SK-N-SH (cell line): Measurements from ENCODE around the gene GALNT11. TPM values are rescaled to one million over a fixed set of nuclear protein-coding genes. Genes with fewer than 3 reads are reported as not detected.

Source experiments
- CTCF ChIA-PET: fragments of 300-600, 350-600 bp; formaldehyde crosslinking; extraction: SDS; loops from one replicate; lab custom pipeline; 2021; lab: Yijun Ruan, JAX
- POLR2A ChIA-PET: fragments of 350-600 bp; sonication (Branson Sonifier 250); formaldehyde crosslinking; extraction: SDS; loops from one replicate; lab custom pipeline; 2020; ENCODE audit warnings: antibody characterized with exemption, inconsistent platforms; lab: Yijun Ruan, JAX
- DNase-seq: peaks from one replicate; pipeline ENCODE4 v3.0.0; 2012
- H2AFZ ChIP-seq: fragments of 200-600 bp; sonication (generic); 2 replicates; pipeline ENCODE4 v1.8.1; 2016; ENCODE audit warnings: antibody characterized with exemption, mild to moderate bottlenecking, low read depth
- H3F3A ChIP-seq: fragments of 200-600 bp; sonication (generic); replicated peaks from 2 replicates; pipeline ENCODE3; 2016; ENCODE audit warnings: antibody characterized with exemption, mild to moderate bottlenecking; ENCODE audit not compliant: insufficient read depth
- H3K27ac ChIP-seq, 2 experiments: fragments of 200-500 bp in 1 of 2; fragments of 200-600 bp in 1 of 2; sonication (Bioruptor generic) in 1 of 2; sonication (generic), shearing (Covaris generic) in 1 of 2; 2 replicates each; pipeline versions ENCODE4 v1.5.1 to v1.6.1; 2014 to 2016; ENCODE audit warnings: low read depth in 2 of 2, inconsistent platforms in 1 of 2, low read length in 1 of 2, mild to moderate bottlenecking in 1 of 2, mixed read lengths in 1 of 2
- H3K27me3 ChIP-seq: fragments of 200-600 bp; sonication (generic), shearing (Covaris generic); 2 replicates; pipeline ENCODE4 v1.6.1; 2016; ENCODE audit warnings: mixed run types; ENCODE audit not compliant: insufficient read depth
- H3K36me3 ChIP-seq, 2 experiments: fragments of 200-500 bp in 1 of 2; fragments of 200-600 bp in 1 of 2; sonication (Bioruptor generic) in 1 of 2; sonication (generic) in 1 of 2; replicated peaks in 1 of 2; 2 replicates each; pipeline versions ENCODE3 to v1.5.1; 2014 to 2016; ENCODE audit warnings: low read length in 1 of 2, mild to moderate bottlenecking in 1 of 2; ENCODE audit not compliant: insufficient read depth in 2 of 2, control insufficient read depth in 1 of 2
- H3K4me1 ChIP-seq, 2 experiments: fragments of 200-500 bp in 1 of 2; fragments of 200-600 bp in 1 of 2; sonication (Bioruptor generic) in 1 of 2; sonication (generic), shearing (Covaris generic) in 1 of 2; 2 replicates each; pipeline versions ENCODE4 v1.5.1 to v1.6.1; 2014 to 2016; ENCODE audit warnings: low read depth in 1 of 2, low read length in 1 of 2, mixed run types in 1 of 2; ENCODE audit not compliant: insufficient read depth in 2 of 2, control insufficient read depth in 1 of 2
- H3K4me2 ChIP-seq: fragments of 200-600 bp; sonication (generic), shearing (Covaris generic); 2 replicates; pipeline ENCODE4 v1.6.1; 2017; ENCODE audit warnings: mixed run types
- H3K4me3 ChIP-seq, 2 experiments: fragments of 200-500 bp in 1 of 2; fragments of 200-600 bp in 1 of 2; sonication (Bioruptor generic) in 1 of 2; sonication (generic), shearing (Covaris generic) in 1 of 2; 2 replicates each; pipeline versions ENCODE4 v1.5.1 to v1.8.1; 2014 to 2016; ENCODE audit warnings: low read depth in 2 of 2, inconsistent platforms in 1 of 2, low read length in 1 of 2, mild to moderate bottlenecking in 1 of 2, mixed read lengths in 1 of 2, moderate library complexity in 1 of 2
- H3K79me2 ChIP-seq: fragments of 200-600 bp; sonication (generic); 2 replicates; pipeline ENCODE4 v1.8.1; 2017; ENCODE audit warnings: mild to moderate bottlenecking; ENCODE audit not compliant: insufficient read depth
- H3K9ac ChIP-seq: fragments of 200-600 bp; sonication (generic); 2 replicates; pipeline ENCODE4 v1.6.1; 2017; ENCODE audit warnings: mixed run types
- H3K9me2 ChIP-seq: fragments of 200-600 bp; sonication (generic); 2 replicates; pipeline ENCODE4 v1.6.1; 2017; ENCODE audit warnings: mixed run types
- H3K9me3 ChIP-seq: fragments of 200-600 bp; sonication (generic); 2 replicates; pipeline ENCODE4 v1.6.1; 2017; ENCODE audit warnings: mixed run types, mild to moderate bottlenecking, moderate library complexity
- H4K20me1 ChIP-seq: fragments of 200-600 bp; sonication (generic); 2 replicates; pipeline ENCODE4 v1.6.1; 2017; ENCODE audit warnings: mild to moderate bottlenecking, mixed run types; ENCODE audit not compliant: insufficient read depth
- CHD2 ChIP-seq: fragments of 150-350 bp; IDR thresholded peaks from 2 replicates; pipeline ENCODE4 v1.6.1; 2018; ENCODE audit warnings: low read length; ENCODE audit not compliant: partially characterized antibody
- ELF1 ChIP-seq: IDR thresholded peaks from 2 replicates; pipeline ENCODE4 v1.4.0; 2012
- EP300 ChIP-seq, 2 experiments: IDR thresholded peaks; 2 replicates each; pipeline versions ENCODE4 v1.4.0 to v1.6.1; 2012; ENCODE audit warnings: borderline replicate concordance in 1 of 2, low read depth in 1 of 2, low read length in 1 of 2
- EZH2phosphoT487 ChIP-seq: fragments of 200-600 bp; sonication (generic); IDR thresholded peaks from 2 replicates; pipeline ENCODE4 v1.6.1; 2017; ENCODE audit warnings: low read depth, mixed run types, mild to moderate bottlenecking, antibody characterized with exemption, moderate library complexity, borderline replicate concordance
- FOSL2 ChIP-seq: IDR thresholded peaks from 2 replicates; pipeline ENCODE4 v1.4.0; 2012; ENCODE audit warnings: low read depth, mild to moderate bottlenecking, moderate library complexity, borderline replicate concordance
- FOXM1 ChIP-seq: IDR thresholded peaks from 2 replicates; pipeline ENCODE4 v1.4.0; 2012; ENCODE audit warnings: low read depth, mild to moderate bottlenecking
- POLR2AphosphoS5 ChIP-seq: IDR thresholded peaks from 2 replicates; pipeline ENCODE4 v1.6.1; 2012; ENCODE audit warnings: low read depth, low read length
- RAD21 ChIP-seq: IDR thresholded peaks from 2 replicates; pipeline ENCODE4 v1.6.1; 2012; ENCODE audit warnings: mild to moderate bottlenecking, low read length
- RCOR1 ChIP-seq: fragments of 150-350 bp; IDR thresholded peaks from 2 replicates; pipeline ENCODE4 v1.6.1; 2017; ENCODE audit warnings: antibody characterized with exemption, low read length
- TAF1 ChIP-seq: IDR thresholded peaks from 2 replicates; pipeline ENCODE4 v1.6.1; 2012; ENCODE audit warnings: low read depth, mild to moderate bottlenecking, low read length, moderate library complexity, borderline replicate concordance
- TEAD4 ChIP-seq: IDR thresholded peaks from 2 replicates; pipeline ENCODE4 v1.4.0; 2012; ENCODE audit warnings: mild to moderate bottlenecking, borderline replicate concordance; ENCODE audit not compliant: insufficient read depth
- WGBS: methylation state at CpG from one replicate; pipeline ENCODE4 v1.1.6; 2017; ENCODE audit warnings: low lambda C conversion rate; 5-methylcytosine and 5-hydroxymethylcytosine counted together
- polyA plus RNA-seq, 3 experiments: library from polyadenylated mRNA; depleted of rRNA; stranded (reverse); fragments of >200 nt; gene quantifications; 2 replicates each; pipeline ENCODE4 v1.2.3, GENCODE V29; 2012
- TF ChIP-seq, protein P1 (sequence below): fragments of 150-350 bp; IDR thresholded peaks from 2 replicates; pipeline ENCODE4 v1.6.1; 2016; ENCODE audit warnings: mild to moderate bottlenecking, low read depth, low read length
- TF ChIP-seq, protein P2 (sequence below): IDR thresholded peaks from 2 replicates; pipeline ENCODE4 v1.6.1; 2012; ENCODE audit warnings: mild to moderate bottlenecking, low read depth, low read length, moderate library complexity
- TF ChIP-seq, protein P3 (sequence below): IDR thresholded peaks from 2 replicates; pipeline ENCODE4 v1.4.0; 2012; ENCODE audit warnings: low read depth
- TF ChIP-seq, protein P4 (sequence below): IDR thresholded peaks from 2 replicates; pipeline ENCODE4; 2012

Gene GALNT11
- polyA plus RNA-seq, 1 of the 3 experiments (the other 2 are of a cell fraction) = 70.0 TPM

DNA sequence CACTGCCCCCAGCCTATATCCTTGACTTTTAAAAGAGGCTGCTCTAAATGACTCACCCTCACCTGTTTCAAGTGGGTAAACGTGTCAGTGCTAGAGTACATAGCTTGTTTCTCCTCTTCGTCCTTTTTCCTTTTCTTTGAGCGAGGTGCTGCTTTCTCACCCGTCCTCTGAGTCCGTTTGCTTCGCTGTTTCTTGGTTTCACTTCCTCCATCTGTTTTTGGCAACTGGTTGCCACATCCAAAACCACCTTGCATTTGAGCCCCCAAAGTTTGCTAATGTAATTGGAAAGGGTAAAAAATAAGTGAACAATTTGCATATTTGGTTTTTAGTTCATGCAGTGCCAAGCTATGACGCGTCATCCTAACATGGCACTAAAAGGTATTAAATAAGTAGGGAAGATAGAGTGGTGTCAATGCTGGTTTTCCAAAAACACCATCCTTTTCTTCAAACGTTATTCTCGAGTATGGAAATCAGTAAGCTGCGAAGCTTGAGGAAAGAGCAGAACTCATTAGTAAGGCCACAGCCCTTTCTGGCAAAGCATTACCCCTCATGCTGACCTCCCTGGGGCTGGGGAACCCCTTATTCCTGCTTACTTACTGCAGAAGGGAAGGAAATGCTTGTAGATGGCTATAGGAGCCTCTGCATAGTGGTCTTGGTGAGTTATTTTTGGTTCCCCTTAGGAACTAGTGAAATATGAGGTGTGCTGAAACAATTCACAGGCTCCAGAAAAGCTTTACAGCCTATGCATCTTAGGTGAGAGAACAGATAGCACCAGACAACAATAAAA is 133.5 kb downstream of the GALNT11 start:
- ChIA-PET CTCF (interaction anchor here (0.6 to 6.7 kb wide), 4 partner anchors 14 to 1008 kb away, joined by 3 to 35 read pairs (median 8); no protein-coding TSS in a partner anchor), POLR2A (no interaction called here)
- 94% methylated on average over 11 of the region's 11 CpGs for WGBS

More for the DNA sequence above, 133.5 kb downstream of the GALNT11 start:
- Histone ChIP-seq H3K27me3 (no peaks in the 10 kb centered on the region), H3K9ac (no peak overlapping the region), H3F3A (peaks cover 11% of the 10 kb centered on the region)
- TF ChIP-seq CHD2 (no peak), ELF1 (no peak), TAF1 (no peak), FOXM1 (no peak), POLR2AphosphoS5 (no peak), FOSL2 (no peak), EP300 (IDR thresholded peaks at IDR 0.05; ENCODE audit: borderline replicate concordance in 1 of 2, low read depth in 1 of 2, low read length in 1 of 2) (no peak), RAD21 (no peak), TEAD4 (no peak), RCOR1 (no peak), EZH2phosphoT487 (no peak)
- TF ChIP-seq, protein P1, sequence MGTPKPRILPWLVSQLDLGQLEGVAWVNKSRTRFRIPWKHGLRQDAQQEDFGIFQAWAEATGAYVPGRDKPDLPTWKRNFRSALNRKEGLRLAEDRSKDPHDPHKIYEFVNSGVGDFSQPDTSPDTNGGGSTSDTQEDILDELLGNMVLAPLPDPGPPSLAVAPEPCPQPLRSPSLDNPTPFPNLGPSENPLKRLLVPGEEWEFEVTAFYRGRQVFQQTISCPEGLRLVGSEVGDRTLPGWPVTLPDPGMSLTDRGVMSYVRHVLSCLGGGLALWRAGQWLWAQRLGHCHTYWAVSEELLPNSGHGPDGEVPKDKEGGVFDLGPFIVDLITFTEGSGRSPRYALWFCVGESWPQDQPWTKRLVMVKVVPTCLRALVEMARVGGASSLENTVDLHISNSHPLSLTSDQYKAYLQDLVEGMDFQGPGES = no peak
- TF ChIP-seq, protein P2, sequence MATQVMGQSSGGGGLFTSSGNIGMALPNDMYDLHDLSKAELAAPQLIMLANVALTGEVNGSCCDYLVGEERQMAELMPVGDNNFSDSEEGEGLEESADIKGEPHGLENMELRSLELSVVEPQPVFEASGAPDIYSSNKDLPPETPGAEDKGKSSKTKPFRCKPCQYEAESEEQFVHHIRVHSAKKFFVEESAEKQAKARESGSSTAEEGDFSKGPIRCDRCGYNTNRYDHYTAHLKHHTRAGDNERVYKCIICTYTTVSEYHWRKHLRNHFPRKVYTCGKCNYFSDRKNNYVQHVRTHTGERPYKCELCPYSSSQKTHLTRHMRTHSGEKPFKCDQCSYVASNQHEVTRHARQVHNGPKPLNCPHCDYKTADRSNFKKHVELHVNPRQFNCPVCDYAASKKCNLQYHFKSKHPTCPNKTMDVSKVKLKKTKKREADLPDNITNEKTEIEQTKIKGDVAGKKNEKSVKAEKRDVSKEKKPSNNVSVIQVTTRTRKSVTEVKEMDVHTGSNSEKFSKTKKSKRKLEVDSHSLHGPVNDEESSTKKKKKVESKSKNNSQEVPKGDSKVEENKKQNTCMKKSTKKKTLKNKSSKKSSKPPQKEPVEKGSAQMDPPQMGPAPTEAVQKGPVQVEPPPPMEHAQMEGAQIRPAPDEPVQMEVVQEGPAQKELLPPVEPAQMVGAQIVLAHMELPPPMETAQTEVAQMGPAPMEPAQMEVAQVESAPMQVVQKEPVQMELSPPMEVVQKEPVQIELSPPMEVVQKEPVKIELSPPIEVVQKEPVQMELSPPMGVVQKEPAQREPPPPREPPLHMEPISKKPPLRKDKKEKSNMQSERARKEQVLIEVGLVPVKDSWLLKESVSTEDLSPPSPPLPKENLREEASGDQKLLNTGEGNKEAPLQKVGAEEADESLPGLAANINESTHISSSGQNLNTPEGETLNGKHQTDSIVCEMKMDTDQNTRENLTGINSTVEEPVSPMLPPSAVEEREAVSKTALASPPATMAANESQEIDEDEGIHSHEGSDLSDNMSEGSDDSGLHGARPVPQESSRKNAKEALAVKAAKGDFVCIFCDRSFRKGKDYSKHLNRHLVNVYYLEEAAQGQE = no peak
- TF ChIP-seq, protein P3, sequence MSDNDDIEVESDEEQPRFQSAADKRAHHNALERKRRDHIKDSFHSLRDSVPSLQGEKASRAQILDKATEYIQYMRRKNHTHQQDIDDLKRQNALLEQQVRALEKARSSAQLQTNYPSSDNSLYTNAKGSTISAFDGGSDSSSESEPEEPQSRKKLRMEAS = no peak
- TF ChIP-seq, protein P4, sequence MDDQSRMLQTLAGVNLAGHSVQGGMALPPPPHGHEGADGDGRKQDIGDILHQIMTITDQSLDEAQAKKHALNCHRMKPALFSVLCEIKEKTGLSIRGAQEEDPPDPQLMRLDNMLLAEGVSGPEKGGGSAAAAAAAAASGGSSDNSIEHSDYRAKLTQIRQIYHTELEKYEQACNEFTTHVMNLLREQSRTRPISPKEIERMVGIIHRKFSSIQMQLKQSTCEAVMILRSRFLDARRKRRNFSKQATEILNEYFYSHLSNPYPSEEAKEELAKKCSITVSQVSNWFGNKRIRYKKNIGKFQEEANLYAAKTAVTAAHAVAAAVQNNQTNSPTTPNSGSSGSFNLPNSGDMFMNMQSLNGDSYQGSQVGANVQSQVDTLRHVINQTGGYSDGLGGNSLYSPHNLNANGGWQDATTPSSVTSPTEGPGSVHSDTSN = no peak
- TF ChIP-seq, all 33 proteins: peak for 0
- H2AFZ ChIP-seq = no peak overlapping the region
- no peak for DNase-seq
- H3K9me3 ChIP-seq = no peaks in the 10 kb centered on the region
- peaks cover 0 to 2% of the 10 kb centered on the region in 2 experiments; a peak in 1 of 4 replicates for H3K4me1 ChIP-seq
- no peaks in the 10 kb centered on the region for H3K9me2 ChIP-seq
- peaks cover 92 to 96% of the 10 kb centered on the region in 2 experiments for H3K36me3 ChIP-seq
- H3K79me2 ChIP-seq = no peaks in the 10 kb centered on the region
- no peak overlapping the region for H3K27ac ChIP-seq
- no peak overlapping the region for H3K4me3 ChIP-seq
- no peaks in the 10 kb centered on the region for H4K20me1 ChIP-seq
- no peak overlapping the region for H3K4me2 ChIP-seq
